WTC11 (cell line): Measurements from ENCODE around the gene SNX32. TPM values are rescaled to one million over a fixed set of nuclear protein-coding genes. Genes with fewer than 3 reads are reported as not detected.
A peak's percentile ranks its signal among the peaks of the same experiment; 100 is the strongest.

Experiments used
- ATAC-seq: fragments of 200-7000 bp; cut with Tn5 transposase; 2 replicates; pipeline ENCODE4 v1.10.0; 2021; ENCODE audit warnings: mild to moderate bottlenecking, moderate library complexity
- CTCF ChIA-PET: fragments of 300-600 bp; sonication (Branson Sonifier 250); formaldehyde crosslinking; loops from one replicate; lab custom pipeline; 2021; ENCODE audit warnings: antibody characterized with exemption; lab: Charles Lee
- POLR2A ChIA-PET: fragments of 350-600 bp; sonication (Branson Sonifier 250); formaldehyde crosslinking; loops from one replicate; lab custom pipeline; 2021; ENCODE audit warnings: antibody characterized with exemption; lab: Charles Lee
- DNase-seq: peaks from one replicate; pipeline ENCODE4 v3.0.0; 2021; ENCODE audit warnings: low spot score
- H3K27ac Mint-ChIP-seq: 2 replicates; pipeline ENCODE4 v1.8.0; 2021; ENCODE audit warnings: mixed read lengths
- H3K27me3 Mint-ChIP-seq: 2 replicates; pipeline ENCODE4 v1.8.0; 2021; ENCODE audit warnings: low read depth, mild to moderate bottlenecking, moderate library complexity, mixed read lengths
- H3K36me3 Mint-ChIP-seq: 2 replicates; pipeline ENCODE4 v1.8.0; 2021; ENCODE audit warnings: mixed read lengths
- H3K4me1 Mint-ChIP-seq: 2 replicates; pipeline ENCODE4 v1.8.0; 2022; ENCODE audit warnings: mixed read lengths
- H3K4me3 Mint-ChIP-seq: 2 replicates; pipeline ENCODE4 v1.8.0; 2021; ENCODE audit warnings: mild to moderate bottlenecking, moderate library complexity, mixed read lengths
- H3K9me3 Mint-ChIP-seq: 2 replicates; pipeline ENCODE4 v1.8.0; 2021; ENCODE audit warnings: mixed read lengths
- FOXP1 ChIP-seq: sonication (generic); formaldehyde crosslinking; IDR thresholded peaks from 2 replicates; pipeline ENCODE4 v1.8.0; 2022; ENCODE audit warnings: missing genetic modification reagents, mild to moderate bottlenecking, moderate library complexity, borderline replicate concordance
- IRF2 ChIP-seq: sonication (generic); formaldehyde crosslinking; IDR thresholded peaks from 2 replicates; pipeline ENCODE4 v1.8.0; 2022; ENCODE audit warnings: low read depth, missing genetic modification reagents, borderline replicate concordance
- MYBL2 ChIP-seq: sonication (generic); formaldehyde crosslinking; IDR thresholded peaks from 2 replicates; pipeline ENCODE4 v1.8.1; 2023; ENCODE audit warnings: mild to moderate bottlenecking, moderate library complexity, missing genetic modification reagents
- NR3C1 ChIP-seq: sonication (generic); formaldehyde crosslinking; conservative IDR thresholded peaks from 2 replicates; pipeline ENCODE4 v1.8.1; 2023; ENCODE audit warnings: low read depth, mild to moderate bottlenecking, missing genetic modification reagents
- OVOL2 ChIP-seq: fragments of 250-450 bp; sonication (Bioruptor Pico); IDR thresholded peaks from 2 replicates; pipeline ENCODE4 v1.9.0; 2021; ENCODE audit warnings: mild to moderate bottlenecking, borderline replicate concordance
- RELA ChIP-seq: sonication (generic); formaldehyde crosslinking; IDR thresholded peaks from 2 replicates; pipeline ENCODE4 v1.8.1; 2022; ENCODE audit warnings: missing genetic modification reagents, mild to moderate bottlenecking, borderline replicate concordance
- ZNF219 ChIP-seq: sonication (generic); formaldehyde crosslinking; IDR thresholded peaks from 2 replicates; pipeline ENCODE4 v1.8.0; 2023; ENCODE audit warnings: missing genetic modification reagents, mild to moderate bottlenecking, borderline replicate concordance
- total RNA-seq: library from RNA; stranded (reverse); gene quantifications from 3 replicates; pipeline ENCODE4 v1.2.3, GENCODE V29; 2021
- TF ChIP-seq, protein P1 (sequence below): fragments of 250-450 bp; sonication (Bioruptor Pico); IDR thresholded peaks from 2 replicates; pipeline ENCODE4 v1.9.0; 2021; ENCODE audit warnings: moderate library complexity, mild to moderate bottlenecking, inconsistent platforms, borderline replicate concordance
- TF ChIP-seq, protein P2 (sequence below): sonication (generic); formaldehyde crosslinking; IDR thresholded peaks from 2 replicates; pipeline ENCODE4 v1.8.1; 2022; ENCODE audit warnings: low read depth, missing genetic modification reagents, borderline replicate concordance
- TF ChIP-seq, protein P3 (sequence below): sonication (generic); formaldehyde crosslinking; IDR thresholded peaks from 2 replicates; pipeline ENCODE4 v1.8.0; 2022; ENCODE audit warnings: missing genetic modification reagents
- TF ChIP-seq, protein P4 (sequence below): sonication (generic); formaldehyde crosslinking; IDR thresholded peaks from 2 replicates; pipeline ENCODE4 v1.8.0; 2023; ENCODE audit warnings: missing genetic modification reagents, mild to moderate bottlenecking, borderline replicate concordance
- TF ChIP-seq, protein P5 (sequence below): fragments of 250-450 bp; sonication (Bioruptor Pico); IDR thresholded peaks from 2 replicates; pipeline ENCODE4 v1.9.0; 2021; ENCODE audit warnings: mild to moderate bottlenecking
- TF ChIP-seq, protein P6 (sequence below): sonication (generic); formaldehyde crosslinking; IDR thresholded peaks from 2 replicates; pipeline ENCODE4 v1.8.1; 2022; ENCODE audit warnings: low read depth, mild to moderate bottlenecking, moderate library complexity, missing genetic modification reagents, borderline replicate concordance
- TF ChIP-seq, protein P7 (sequence below): sonication (generic); formaldehyde crosslinking; IDR thresholded peaks from 2 replicates; pipeline ENCODE4 v1.8.0; 2022; ENCODE audit warnings: mild to moderate bottlenecking, missing genetic modification reagents
- TF ChIP-seq, protein P8 (sequence below): fragments of 250-450 bp; sonication (Bioruptor Pico); IDR thresholded peaks from 2 replicates; pipeline ENCODE4 v1.8.0; 2021; ENCODE audit warnings: mild to moderate bottlenecking

SNX32 gene
- total RNA-seq, 1 experiment from 2014 or later: 2.9 TPM

DNA sequence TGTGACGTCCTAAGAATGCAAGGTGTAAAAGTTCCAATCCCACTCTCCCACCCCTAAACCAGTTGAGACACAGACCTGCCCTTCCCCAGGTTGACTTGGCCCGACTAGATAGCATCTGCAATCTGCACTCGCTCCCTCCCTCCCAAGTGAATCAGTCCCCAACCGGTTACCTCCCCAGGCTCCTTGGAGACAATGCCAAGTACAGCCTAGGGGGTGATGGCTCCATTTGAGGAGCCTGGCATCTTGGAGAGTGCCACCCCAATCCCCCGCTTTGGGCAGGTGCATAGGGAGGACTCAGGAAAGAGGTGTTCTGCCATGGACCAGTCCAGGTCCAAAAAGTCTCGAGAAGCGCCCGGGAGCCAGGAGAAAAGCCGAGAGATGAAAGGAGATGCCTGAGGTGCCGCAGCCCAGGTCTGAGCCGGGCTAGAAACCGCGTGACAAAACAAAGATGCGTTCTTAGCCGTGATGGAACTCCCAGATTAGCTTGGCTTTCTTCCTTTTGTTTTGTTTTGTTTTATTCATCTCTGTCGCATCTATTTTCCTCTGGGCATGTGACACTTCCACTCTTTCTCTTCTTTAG, 18.7 kb upstream of the SNX32 start:
- CTCF ChIA-PET: interaction anchor here (1.8 to 6.2 kb wide), 3 partner anchors 35 to 103 kb away, joined by 6 to 159 read pairs (median 24); partner anchors contain the start of genes AP5B1 and KAT5
- POLR2A ChIA-PET: no interaction called here
- TF ChIP-seq, protein P1, sequence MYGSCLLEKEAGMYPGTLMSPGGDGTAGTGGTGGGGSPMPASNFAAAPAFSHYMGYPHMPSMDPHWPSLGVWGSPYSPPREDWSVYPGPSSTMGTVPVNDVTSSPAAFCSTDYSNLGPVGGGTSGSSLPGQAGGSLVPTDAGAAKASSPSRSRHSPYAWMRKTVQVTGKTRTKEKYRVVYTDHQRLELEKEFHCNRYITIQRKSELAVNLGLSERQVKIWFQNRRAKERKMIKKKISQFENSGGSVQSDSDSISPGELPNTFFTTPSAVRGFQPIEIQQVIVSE (CRISPR knock-in tag): no peak
- TF ChIP-seq MYBL2: no peak
- no peak for TF ChIP-seq FOXP1 (CRISPR knock-in tag)
- TF ChIP-seq OVOL2 (CRISPR knock-in tag): no peak
- TF ChIP-seq NR3C1: no peak
- TF ChIP-seq, protein P2, sequence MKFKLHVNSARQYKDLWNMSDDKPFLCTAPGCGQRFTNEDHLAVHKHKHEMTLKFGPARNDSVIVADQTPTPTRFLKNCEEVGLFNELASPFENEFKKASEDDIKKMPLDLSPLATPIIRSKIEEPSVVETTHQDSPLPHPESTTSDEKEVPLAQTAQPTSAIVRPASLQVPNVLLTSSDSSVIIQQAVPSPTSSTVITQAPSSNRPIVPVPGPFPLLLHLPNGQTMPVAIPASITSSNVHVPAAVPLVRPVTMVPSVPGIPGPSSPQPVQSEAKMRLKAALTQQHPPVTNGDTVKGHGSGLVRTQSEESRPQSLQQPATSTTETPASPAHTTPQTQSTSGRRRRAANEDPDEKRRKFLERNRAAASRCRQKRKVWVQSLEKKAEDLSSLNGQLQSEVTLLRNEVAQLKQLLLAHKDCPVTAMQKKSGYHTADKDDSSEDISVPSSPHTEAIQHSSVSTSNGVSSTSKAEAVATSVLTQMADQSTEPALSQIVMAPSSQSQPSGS (CRISPR knock-in tag): no peak
- TF ChIP-seq ZNF219: no peak
- TF ChIP-seq, protein P3, sequence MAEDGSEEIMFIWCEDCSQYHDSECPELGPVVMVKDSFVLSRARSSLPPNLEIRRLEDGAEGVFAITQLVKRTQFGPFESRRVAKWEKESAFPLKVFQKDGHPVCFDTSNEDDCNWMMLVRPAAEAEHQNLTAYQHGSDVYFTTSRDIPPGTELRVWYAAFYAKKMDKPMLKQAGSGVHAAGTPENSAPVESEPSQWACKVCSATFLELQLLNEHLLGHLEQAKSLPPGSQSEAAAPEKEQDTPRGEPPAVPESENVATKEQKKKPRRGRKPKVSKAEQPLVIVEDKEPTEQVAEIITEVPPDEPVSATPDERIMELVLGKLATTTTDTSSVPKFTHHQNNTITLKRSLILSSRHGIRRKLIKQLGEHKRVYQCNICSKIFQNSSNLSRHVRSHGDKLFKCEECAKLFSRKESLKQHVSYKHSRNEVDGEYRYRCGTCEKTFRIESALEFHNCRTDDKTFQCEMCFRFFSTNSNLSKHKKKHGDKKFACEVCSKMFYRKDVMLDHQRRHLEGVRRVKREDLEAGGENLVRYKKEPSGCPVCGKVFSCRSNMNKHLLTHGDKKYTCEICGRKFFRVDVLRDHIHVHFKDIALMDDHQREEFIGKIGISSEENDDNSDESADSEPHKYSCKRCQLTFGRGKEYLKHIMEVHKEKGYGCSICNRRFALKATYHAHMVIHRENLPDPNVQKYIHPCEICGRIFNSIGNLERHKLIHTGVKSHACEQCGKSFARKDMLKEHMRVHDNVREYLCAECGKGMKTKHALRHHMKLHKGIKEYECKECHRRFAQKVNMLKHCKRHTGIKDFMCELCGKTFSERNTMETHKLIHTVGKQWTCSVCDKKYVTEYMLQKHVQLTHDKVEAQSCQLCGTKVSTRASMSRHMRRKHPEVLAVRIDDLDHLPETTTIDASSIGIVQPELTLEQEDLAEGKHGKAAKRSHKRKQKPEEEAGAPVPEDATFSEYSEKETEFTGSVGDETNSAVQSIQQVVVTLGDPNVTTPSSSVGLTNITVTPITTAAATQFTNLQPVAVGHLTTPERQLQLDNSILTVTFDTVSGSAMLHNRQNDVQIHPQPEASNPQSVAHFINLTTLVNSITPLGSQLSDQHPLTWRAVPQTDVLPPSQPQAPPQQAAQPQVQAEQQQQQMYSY (CRISPR knock-in tag): no peak

DNA sequence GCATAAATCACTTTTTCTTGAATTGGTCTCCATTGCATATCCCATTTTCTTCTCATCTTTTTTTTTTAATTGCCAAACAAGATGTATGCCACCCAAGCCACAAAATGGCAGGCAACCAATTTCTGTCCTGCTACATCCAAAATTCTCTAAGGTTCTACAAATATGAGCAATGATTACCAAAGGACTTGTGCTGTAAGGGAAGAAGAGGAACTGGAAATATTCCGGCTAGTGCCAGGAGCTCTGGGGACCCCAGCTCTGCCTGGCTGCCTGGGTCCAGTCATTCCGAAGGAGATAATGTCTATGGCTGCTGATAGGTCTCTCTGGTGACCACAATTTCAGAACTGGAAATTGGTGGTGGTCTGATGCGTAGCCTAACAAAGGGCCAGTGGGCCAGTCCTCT, 17.1 kb upstream of the SNX32 start:
- CTCF ChIA-PET: interaction anchor here (0.8 to 6.2 kb wide), 12 partner anchors 26 to 229 kb away, joined by 4 to 159 read pairs (median 7); partner anchors contain the start of genes AP5B1, KAT5, MUS81 and OVOL1
- TF ChIP-seq, protein P4, sequence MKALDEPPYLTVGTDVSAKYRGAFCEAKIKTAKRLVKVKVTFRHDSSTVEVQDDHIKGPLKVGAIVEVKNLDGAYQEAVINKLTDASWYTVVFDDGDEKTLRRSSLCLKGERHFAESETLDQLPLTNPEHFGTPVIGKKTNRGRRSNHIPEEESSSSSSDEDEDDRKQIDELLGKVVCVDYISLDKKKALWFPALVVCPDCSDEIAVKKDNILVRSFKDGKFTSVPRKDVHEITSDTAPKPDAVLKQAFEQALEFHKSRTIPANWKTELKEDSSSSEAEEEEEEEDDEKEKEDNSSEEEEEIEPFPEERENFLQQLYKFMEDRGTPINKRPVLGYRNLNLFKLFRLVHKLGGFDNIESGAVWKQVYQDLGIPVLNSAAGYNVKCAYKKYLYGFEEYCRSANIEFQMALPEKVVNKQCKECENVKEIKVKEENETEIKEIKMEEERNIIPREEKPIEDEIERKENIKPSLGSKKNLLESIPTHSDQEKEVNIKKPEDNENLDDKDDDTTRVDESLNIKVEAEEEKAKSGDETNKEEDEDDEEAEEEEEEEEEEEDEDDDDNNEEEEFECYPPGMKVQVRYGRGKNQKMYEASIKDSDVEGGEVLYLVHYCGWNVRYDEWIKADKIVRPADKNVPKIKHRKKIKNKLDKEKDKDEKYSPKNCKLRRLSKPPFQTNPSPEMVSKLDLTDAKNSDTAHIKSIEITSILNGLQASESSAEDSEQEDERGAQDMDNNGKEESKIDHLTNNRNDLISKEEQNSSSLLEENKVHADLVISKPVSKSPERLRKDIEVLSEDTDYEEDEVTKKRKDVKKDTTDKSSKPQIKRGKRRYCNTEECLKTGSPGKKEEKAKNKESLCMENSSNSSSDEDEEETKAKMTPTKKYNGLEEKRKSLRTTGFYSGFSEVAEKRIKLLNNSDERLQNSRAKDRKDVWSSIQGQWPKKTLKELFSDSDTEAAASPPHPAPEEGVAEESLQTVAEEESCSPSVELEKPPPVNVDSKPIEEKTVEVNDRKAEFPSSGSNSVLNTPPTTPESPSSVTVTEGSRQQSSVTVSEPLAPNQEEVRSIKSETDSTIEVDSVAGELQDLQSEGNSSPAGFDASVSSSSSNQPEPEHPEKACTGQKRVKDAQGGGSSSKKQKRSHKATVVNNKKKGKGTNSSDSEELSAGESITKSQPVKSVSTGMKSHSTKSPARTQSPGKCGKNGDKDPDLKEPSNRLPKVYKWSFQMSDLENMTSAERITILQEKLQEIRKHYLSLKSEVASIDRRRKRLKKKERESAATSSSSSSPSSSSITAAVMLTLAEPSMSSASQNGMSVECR (CRISPR knock-in tag): no peak
- TF ChIP-seq RELA (CRISPR knock-in tag) (no peak), IRF2 (no peak)
- TF ChIP-seq, protein P5, sequence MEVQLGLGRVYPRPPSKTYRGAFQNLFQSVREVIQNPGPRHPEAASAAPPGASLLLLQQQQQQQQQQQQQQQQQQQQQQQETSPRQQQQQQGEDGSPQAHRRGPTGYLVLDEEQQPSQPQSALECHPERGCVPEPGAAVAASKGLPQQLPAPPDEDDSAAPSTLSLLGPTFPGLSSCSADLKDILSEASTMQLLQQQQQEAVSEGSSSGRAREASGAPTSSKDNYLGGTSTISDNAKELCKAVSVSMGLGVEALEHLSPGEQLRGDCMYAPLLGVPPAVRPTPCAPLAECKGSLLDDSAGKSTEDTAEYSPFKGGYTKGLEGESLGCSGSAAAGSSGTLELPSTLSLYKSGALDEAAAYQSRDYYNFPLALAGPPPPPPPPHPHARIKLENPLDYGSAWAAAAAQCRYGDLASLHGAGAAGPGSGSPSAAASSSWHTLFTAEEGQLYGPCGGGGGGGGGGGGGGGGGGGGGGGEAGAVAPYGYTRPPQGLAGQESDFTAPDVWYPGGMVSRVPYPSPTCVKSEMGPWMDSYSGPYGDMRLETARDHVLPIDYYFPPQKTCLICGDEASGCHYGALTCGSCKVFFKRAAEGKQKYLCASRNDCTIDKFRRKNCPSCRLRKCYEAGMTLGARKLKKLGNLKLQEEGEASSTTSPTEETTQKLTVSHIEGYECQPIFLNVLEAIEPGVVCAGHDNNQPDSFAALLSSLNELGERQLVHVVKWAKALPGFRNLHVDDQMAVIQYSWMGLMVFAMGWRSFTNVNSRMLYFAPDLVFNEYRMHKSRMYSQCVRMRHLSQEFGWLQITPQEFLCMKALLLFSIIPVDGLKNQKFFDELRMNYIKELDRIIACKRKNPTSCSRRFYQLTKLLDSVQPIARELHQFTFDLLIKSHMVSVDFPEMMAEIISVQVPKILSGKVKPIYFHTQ (CRISPR knock-in tag): no peak
- TF ChIP-seq, protein P6, sequence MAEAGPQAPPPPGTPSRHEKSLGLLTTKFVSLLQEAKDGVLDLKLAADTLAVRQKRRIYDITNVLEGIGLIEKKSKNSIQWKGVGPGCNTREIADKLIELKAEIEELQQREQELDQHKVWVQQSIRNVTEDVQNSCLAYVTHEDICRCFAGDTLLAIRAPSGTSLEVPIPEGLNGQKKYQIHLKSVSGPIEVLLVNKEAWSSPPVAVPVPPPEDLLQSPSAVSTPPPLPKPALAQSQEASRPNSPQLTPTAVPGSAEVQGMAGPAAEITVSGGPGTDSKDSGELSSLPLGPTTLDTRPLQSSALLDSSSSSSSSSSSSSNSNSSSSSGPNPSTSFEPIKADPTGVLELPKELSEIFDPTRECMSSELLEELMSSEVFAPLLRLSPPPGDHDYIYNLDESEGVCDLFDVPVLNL (CRISPR knock-in tag): no peak
- TF ChIP-seq, protein P7, sequence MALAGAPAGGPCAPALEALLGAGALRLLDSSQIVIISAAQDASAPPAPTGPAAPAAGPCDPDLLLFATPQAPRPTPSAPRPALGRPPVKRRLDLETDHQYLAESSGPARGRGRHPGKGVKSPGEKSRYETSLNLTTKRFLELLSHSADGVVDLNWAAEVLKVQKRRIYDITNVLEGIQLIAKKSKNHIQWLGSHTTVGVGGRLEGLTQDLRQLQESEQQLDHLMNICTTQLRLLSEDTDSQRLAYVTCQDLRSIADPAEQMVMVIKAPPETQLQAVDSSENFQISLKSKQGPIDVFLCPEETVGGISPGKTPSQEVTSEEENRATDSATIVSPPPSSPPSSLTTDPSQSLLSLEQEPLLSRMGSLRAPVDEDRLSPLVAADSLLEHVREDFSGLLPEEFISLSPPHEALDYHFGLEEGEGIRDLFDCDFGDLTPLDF (CRISPR knock-in tag): no peak
- TF ChIP-seq, protein P8, sequence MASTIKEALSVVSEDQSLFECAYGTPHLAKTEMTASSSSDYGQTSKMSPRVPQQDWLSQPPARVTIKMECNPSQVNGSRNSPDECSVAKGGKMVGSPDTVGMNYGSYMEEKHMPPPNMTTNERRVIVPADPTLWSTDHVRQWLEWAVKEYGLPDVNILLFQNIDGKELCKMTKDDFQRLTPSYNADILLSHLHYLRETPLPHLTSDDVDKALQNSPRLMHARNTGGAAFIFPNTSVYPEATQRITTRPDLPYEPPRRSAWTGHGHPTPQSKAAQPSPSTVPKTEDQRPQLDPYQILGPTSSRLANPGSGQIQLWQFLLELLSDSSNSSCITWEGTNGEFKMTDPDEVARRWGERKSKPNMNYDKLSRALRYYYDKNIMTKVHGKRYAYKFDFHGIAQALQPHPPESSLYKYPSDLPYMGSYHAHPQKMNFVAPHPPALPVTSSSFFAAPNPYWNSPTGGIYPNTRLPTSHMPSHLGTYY: no peak

More for the DNA sequence above, 18.7 kb upstream of the SNX32 start:
- DNase-seq (no peak), ATAC-seq (no peak)
- Mint-ChIP-seq H3K4me1 (no peaks in the 10 kb centered on the region), H3K27ac (no peak overlapping the region), H3K9me3 (0 out of 2 replicates have a peak, but pooled peaks cover 3% of the 10 kb centered on the region), H3K27me3 (peaks cover 15% of the 10 kb centered on the region), H3K4me3 (no peak overlapping the region), H3K36me3 (no peaks in the 10 kb centered on the region)

More for the DNA sequence above, 17.1 kb upstream of the SNX32 start:
- no peak for DNase-seq
- 0 out of 2 replicates have a peak, but pooled peaks cover 3% of the 10 kb centered on the region for H3K9me3 Mint-ChIP-seq
- H3K27ac Mint-ChIP-seq: no peak overlapping the region
- no peak for ATAC-seq
- H3K27me3 Mint-ChIP-seq: peaks cover 15% of the 10 kb centered on the region
- H3K4me1 Mint-ChIP-seq: 0 out of 2 replicates have a peak, but pooled peaks cover 5% of the 10 kb centered on the region
- H3K36me3 Mint-ChIP-seq: no peaks in the 10 kb centered on the region
- POLR2A ChIA-PET: interaction anchor here (0.7 kb wide), 1 partner anchor 37 kb away, joined by 3 read pairs; no protein-coding TSS in a partner anchor
- H3K4me3 Mint-ChIP-seq: peak overlapping the region; percentile 72
